Panc1 (cell line): ENCODE data around the gene CHMP1A.

Source experiments
- CTCF ChIP-seq: fragments of 450-650 bp; IDR thresholded peaks from 2 replicates; pipeline ENCODE4 v1.5.1; 2017; ENCODE audit warnings: mild to moderate bottlenecking
- POLR2AphosphoS5 ChIP-seq: IDR thresholded peaks from 2 replicates; pipeline ENCODE4 v1.6.1; 2012; ENCODE audit warnings: mild to moderate bottlenecking, low read depth, low read length, moderate library complexity
- TF ChIP-seq, protein P1 (sequence below), 2 experiments: IDR thresholded peaks; 2 replicates each; pipeline ENCODE4 v1.6.1; 2011 to 2012; ENCODE audit warnings: low read depth in 2 of 2, control low read depth in 1 of 2, low read length in 1 of 2, mild to moderate bottlenecking in 1 of 2, moderate library complexity in 1 of 2; ENCODE audit not compliant: insufficient read depth in 1 of 2

DNA sequence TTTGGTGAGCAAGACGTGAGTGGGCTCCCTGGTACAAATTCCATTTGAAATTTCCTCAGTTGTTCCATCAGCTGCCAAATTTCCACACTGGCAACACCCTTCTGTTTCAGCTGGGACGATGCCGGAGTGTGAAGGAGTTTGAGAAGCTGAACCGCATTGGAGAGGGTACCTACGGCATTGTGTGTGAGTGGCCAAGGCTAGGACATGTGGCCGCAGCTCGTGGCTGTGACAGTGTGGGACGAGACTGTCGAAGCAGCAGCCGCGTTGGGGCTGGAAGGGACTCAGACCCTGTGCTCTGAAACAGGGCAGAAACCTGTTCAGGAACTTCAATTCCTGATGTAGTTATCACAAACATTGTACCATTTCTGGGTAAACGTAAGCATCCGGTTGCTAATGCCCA lies 31.6 kb upstream of the CHMP1A start:
- TF ChIP-seq CTCF (no peak), POLR2AphosphoS5 (no peak)
- TF ChIP-seq, protein P1, sequence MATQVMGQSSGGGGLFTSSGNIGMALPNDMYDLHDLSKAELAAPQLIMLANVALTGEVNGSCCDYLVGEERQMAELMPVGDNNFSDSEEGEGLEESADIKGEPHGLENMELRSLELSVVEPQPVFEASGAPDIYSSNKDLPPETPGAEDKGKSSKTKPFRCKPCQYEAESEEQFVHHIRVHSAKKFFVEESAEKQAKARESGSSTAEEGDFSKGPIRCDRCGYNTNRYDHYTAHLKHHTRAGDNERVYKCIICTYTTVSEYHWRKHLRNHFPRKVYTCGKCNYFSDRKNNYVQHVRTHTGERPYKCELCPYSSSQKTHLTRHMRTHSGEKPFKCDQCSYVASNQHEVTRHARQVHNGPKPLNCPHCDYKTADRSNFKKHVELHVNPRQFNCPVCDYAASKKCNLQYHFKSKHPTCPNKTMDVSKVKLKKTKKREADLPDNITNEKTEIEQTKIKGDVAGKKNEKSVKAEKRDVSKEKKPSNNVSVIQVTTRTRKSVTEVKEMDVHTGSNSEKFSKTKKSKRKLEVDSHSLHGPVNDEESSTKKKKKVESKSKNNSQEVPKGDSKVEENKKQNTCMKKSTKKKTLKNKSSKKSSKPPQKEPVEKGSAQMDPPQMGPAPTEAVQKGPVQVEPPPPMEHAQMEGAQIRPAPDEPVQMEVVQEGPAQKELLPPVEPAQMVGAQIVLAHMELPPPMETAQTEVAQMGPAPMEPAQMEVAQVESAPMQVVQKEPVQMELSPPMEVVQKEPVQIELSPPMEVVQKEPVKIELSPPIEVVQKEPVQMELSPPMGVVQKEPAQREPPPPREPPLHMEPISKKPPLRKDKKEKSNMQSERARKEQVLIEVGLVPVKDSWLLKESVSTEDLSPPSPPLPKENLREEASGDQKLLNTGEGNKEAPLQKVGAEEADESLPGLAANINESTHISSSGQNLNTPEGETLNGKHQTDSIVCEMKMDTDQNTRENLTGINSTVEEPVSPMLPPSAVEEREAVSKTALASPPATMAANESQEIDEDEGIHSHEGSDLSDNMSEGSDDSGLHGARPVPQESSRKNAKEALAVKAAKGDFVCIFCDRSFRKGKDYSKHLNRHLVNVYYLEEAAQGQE (IDR thresholded peaks at IDR 0.05; ENCODE audit: insufficient read depth in 1 of 2, low read depth in 2 of 2, low read length in 1 of 2): no peak
